GM12878 (cell line): ENCODE measurements around the gene MGAT1. TPM values are rescaled to one million over a fixed set of nuclear protein-coding genes. Genes with fewer than 3 reads are reported as not detected.

Experiments used
- BCL11A ChIP-seq: IDR thresholded peaks from 2 replicates; pipeline ENCODE4 v1.6.1; 2011; ENCODE audit warnings: low read depth, low read length
- CBFB ChIP-seq: IDR thresholded peaks from 2 replicates; pipeline ENCODE4 v1.6.1; 2016; ENCODE audit warnings: antibody characterized with exemption, low read depth
- GATAD2B ChIP-seq: fragments of 450-650 bp; conservative IDR thresholded peaks from 2 replicates; pipeline ENCODE4 v1.6.1; 2017; ENCODE audit warnings: low read depth, mild to moderate bottlenecking, moderate library complexity
- HSF1 ChIP-seq: fragments of 150-350 bp; IDR thresholded peaks from 2 replicates; pipeline ENCODE4 v1.6.1; 2014; ENCODE audit warnings: mild to moderate bottlenecking, low read depth, low read length
- MLLT1 ChIP-seq: fragments of 450-650 bp; IDR thresholded peaks from 2 replicates; pipeline ENCODE4 v1.6.1; 2016; ENCODE audit warnings: mild to moderate bottlenecking
- MTA2 ChIP-seq: fragments of 450-650 bp; IDR thresholded peaks from 2 replicates; pipeline ENCODE4 v1.6.1; 2016; ENCODE audit warnings: low read depth, mild to moderate bottlenecking, moderate library complexity
- NBN ChIP-seq: fragments of 450-650 bp; IDR thresholded peaks from 2 replicates; pipeline ENCODE4 v1.6.1; 2016
- POLR2A ChIP-seq: IDR thresholded peaks from 2 replicates; pipeline ENCODE4 v1.6.1; 2011; ENCODE audit warnings: low read depth, mild to moderate bottlenecking, low read length
- SMARCA5 ChIP-seq: fragments of 450-650 bp; IDR thresholded peaks from 2 replicates; pipeline ENCODE4 v1.6.1; 2017; ENCODE audit warnings: mild to moderate bottlenecking
- SMC3 ChIP-seq: IDR thresholded peaks from 2 replicates; pipeline ENCODE4 v1.6.1; 2011; ENCODE audit warnings: low read length, improper control_type of control experiment, borderline replicate concordance
- ZNF207 ChIP-seq: fragments of 450-650 bp; IDR thresholded peaks from 2 replicates; pipeline ENCODE4 v1.6.1; 2014; ENCODE audit warnings: antibody characterized with exemption, mild to moderate bottlenecking, borderline replicate concordance
- ZNF217 ChIP-seq: fragments of 450-650 bp; IDR thresholded peaks from 2 replicates; pipeline ENCODE4 v1.6.1; 2017; ENCODE audit warnings: antibody characterized with exemption, mild to moderate bottlenecking
- polyA plus RNA-seq, 11 experiments: library from polyadenylated mRNA; depleted of rRNA in 4 of 11; unstranded in 6 of 11; stranded (reverse) in 5 of 11; fragments of >200 nt; fragmentation: Nextera tagmentation in 4 of 11; fragmentation: Illumina TruSeq in 1 of 11; extraction: Ambion mirVana in 4 of 11; extraction: Trizol in 1 of 11; gene quantifications; 1 replicate in 1 of 11; 2 replicates in 10 of 11; pipeline versions ENCODE4 v1.2.1 to v1.2.3, GENCODE V29; 2011 to 2016; ENCODE audit warnings: inconsistent platforms in 2 of 11, missing spikeins in 2 of 11, low read depth in 1 of 11
- total RNA-seq, 4 experiments: library from RNA; depleted of rRNA in 3 of 4; stranded (reverse); fragments of >200 nt in 3 of 4; fragmentation: Illumina TruSeq in 1 of 4; extraction: Trizol in 1 of 4; gene quantifications; 2 replicates each; pipeline versions ENCODE4 v1.2.1 to v1.2.3, GENCODE V29; 2013 to 2021

The MGAT1 gene
- total and polyA plus RNA-seq, 10 of the 15 experiments (the other 5 are each of a cell fraction or from before 2014, with no cell fraction given): 3.1 to 88.4 (median 62.7) TPM

- TF ChIP-seq GATAD2B (0 out of 2 replicates have a peak, but pooled peaks have one; percentile 62), ZNF207 (no peak), MLLT1 (peak; percentile 72; the same call in 1 of the 2 replicates), SMC3 (no peak), MTA2 (0 out of 2 replicates have a peak, but pooled peaks have one; percentile 58), NBN (0 out of 2 replicates have a peak, but pooled peaks have one; percentile 41), ZNF217 (peak; percentile 85), CBFB (peak; percentile 15; the same call in 1 of the 2 replicates), SMARCA5 (peak; percentile 90), HSF1 (0 out of 2 replicates have a peak, but pooled peaks have one; percentile 5), POLR2A (no peak; the same call in none of the 2 replicates), BCL11A (no peak)
Measured at GRCh38 chr5:180804129-180804618, 1.6 kb upstream of the MGAT1 start (continued).
